GM21381 (cell line): ENCODE measurements around the gene PRKAG2.
"Not testable (repeated sequence)": the region's sequence is repeated elsewhere in the genome, so short reads cannot be mapped to it uniquely, and the experiment has no call there.

Experiments
- ATAC-seq: cut with Tn5 transposase; IDR thresholded peaks from one replicate; pipeline ENCODE4 v1.9.1; 2021; ENCODE audit warnings: mild to moderate bottlenecking, moderate library complexity; ENCODE audit not compliant: unreplicated experiment

Gene PRKAG2

DNA sequence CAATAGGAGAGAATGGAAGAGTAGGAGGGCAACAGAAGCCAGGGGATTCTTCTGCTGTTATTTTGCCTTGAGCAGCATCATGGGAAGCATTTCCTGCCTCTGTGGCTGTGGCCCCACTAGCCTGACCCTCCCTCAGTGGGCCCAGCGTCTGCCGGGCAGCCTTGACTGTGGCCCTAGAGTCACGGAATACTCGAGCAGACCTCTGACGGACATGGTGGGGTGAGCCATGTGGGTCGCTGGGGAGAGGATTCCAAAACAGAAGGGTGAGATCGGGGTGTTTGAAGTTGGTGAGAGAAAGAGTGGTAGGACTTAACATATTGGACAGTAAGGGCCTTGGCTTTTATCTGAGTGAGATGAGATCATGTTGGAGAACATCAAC is 8.3 kb upstream of the PRKAG2 start:
- ATAC-seq = no peak

DNA sequence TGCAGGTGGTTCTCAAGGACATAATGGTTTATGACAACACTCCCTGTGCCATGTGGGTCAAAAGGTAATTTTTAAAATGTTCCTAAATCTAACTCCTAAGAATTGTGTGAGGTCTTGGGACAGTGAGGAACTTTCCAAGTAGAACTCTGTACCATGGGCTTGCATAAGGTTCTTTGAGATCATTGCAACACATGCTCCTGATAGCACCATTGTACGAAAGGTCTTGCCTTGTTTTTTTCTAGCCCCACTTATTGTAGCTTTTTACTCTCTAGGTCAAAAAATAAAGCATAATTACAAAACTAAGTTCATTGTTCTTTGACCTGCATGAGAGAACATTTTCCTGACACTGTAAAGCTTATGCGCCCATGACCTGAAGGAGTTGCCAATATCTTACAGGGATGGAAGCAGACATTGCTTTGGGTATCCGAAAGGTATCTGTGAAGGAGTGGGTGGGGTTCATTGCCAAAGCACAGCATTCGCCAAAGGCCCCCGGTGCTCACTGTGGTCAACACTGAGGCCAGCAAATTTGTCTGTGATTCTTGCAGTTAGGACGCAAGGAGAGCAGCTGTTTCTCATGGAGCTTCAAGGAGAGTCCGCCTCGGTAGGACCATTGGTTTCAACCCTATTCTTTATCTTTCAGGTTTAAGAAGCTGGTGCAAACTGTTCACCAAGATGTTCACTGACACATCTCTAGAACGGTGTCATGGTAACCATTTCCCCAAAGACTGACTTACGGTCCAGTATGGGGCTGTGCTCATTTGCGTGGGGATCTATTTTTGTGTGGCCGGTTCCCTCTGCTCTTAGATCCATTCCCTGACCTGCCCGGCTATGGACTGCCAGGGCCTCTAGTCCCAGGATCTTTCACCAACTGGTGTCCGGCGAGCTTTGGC is 7.6 kb upstream of the PRKAG2 start:
- no peak for ATAC-seq

DNA sequence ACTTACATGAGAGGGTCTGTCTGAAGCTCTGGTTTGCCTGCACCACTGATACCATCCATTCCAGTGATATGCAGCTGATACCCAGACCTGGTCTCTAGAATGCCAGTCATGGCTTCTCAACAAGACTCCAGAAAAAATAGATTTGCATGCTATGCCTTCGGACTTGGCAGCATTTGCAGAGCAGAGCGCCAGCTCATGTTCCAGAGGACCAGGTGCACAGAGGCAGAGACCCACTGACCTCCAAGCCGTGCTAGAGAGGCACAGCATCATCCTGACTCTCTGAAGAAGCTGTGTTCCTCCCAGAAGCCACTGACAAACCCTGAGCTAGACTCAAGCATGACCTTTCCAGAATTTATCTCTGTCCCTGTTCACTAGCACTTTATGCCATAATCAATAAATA is 6.9 kb upstream of the PRKAG2 start:
- no peak for ATAC-seq

DNA sequence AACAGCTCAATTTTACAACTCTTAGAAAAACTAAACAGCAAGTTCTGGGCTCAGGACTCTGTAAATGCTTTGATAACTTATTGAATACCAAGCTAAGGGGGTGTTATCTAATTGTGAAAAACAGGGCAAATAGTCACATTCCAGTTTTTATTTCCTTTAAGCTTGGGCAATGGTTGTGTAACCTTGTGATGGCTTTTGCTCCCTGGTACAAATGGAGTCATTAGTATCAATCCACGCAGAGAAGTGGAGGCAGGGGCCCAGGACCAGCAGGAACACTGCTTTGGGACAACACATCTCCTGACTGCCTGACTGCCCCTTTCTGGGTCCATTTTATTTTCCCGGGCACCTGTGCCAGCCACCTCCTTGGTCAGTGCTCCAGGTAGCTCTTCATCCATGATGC is 5.8 kb upstream of the PRKAG2 start:
- no peak for ATAC-seq

DNA sequence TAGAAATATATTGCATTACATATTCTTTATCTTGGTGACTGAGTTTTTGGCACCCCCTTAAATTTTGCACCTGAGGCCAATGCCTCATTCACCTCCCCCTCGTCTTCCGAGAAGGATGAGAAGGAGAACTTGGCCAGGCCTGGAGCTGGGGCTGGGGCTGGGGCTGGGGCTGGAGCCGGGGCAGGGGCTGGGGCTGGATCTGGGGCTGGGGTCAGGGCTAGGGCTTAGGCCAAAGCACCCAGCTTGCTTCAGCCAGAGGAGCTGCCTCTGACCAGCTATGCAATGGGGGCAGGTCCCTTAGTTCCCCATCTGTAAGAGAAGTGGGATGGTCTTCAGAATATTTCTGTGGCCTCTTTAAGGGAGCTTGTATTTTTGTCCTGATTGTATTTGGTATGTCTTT is 3.8 kb upstream of the PRKAG2 start:
- ATAC-seq = no peak

DNA sequence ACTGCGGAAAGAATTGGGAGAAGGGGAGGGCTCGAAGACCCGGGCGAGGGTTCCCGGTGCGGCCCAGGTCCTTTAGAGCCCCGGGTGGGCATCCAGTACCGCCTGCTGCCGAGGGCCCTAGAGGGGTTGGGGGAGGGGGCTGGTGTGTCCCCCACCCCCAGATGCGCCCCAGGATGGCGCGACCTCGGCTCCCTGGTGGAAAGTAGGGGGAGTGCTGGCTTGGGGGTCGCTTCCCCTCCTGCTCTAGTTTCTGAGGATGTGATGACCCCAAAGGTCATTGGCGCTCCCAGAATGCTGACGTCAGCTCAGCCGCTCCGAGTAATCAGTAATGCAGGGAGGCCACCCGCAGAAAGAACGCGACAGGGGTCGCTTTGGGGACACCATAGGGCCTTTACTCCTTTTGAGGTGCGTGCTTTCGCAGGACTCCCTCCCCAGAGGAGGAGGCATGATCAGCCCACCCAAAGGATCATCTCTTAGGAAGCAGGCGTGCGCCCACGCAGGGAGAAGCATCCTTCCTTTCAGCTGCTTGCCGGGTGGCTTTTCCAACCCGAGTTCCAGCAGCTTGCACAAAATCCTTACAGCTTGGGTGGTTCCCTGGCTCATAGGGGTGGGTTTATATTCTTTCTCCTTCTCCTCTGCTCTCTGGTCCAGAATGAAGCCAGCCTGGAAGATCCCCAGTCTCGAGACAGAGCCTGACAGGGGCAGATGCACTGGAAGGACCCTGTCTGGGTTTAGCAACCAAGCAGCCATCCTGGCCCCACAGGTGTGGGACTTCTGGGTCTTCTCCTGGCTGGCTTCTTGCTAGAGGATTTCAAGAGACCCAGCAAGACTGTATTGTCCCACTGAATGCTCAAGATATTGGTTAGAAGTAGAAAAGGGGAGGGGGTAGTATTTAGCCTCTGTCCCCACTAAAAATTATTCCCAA is 1.3 kb upstream of the PRKAG2 start:
- no peak for ATAC-seq

DNA sequence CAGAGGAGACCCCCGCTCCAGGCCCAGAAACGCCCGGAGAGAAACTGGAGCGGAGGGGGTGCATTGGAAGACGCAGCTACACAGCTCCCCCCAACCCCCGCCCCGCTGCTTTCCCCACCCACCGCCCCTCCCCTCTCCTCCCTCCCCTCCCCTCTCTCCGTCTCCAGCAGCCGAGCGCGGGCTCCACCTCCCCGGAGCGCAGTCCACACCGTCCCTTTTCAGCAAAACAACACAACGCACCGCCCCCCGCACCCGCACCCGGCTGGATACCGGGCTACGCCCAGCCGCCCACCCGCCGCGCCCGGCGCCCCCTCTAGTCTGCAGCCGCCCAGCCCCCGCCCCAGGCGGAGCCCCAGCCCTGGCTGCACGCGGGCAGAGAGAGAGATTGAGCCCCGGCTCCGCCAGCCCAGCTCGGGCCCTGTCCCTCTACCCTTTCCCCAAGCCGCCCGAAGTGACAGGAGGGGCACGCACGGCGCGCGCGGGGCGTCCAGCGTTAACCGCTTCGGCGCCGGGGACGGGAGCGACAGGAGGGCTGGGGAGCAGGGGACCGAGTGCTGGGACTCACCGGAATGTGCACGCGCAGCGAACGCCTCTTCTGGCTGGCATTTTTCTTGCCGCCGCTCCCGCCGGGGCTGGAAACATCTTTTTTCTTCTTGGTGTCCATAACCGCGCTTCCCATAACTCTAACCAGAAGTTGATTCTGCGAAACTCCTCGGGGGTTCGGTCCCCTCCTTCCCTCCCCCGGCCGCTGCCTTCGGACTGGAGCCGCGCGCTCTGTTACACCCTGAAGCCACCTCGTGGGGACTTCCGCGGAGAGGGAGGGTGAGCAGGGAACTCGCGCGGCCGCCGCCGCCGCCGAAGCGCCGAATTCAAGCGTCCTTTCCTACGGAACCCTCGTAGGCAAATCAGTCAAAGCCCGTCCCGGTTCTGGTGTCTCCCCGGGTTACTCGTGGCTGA is 695 bp downstream of the PRKAG2 start:
- ATAC-seq = no peak

DNA sequence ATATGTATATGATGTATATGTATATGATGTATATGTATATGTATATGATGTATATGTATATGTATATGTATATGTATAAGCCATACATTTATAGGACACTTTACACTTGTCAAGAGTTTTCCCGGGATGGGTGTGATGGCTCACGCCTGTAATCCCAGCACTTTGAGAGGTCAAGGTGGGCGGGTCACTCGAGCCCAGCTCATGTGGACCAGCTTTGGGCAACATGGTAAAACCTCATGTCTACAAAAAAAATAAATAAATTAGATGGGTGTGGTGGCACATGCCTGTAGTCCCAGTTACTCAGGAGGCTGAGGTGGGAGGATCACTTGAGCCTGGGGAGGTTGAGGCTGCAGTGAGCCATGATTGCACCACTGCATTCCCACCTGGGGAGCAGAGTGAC is 2.4 kb downstream of the PRKAG2 start:
- not testable (repeated sequence) for ATAC-seq

DNA sequence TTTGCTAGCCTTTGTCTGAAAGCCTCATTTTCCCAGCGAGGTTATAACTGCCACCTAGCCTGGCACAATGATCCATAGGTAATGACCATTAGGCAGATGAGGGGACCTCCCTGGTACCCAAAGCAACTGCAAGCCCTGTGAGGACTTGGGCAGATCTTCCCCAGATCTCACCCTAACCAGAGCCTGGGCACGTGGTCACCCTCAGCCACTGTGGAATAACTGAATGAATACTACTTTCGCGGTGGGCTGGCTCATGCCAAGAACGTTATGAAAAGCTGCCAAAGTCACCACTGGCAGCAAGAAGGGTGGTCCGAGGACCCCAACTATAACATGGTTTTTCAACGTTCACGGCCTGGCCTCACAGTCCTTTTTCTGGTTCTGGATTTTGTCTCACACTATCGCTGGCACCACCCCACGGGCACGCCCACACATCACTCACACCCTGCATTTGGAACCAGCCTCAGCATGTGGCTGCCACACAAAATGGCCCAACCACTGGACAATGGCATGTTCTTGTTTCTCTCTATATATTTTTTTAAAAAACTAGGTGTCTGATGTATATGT is 3.4 kb downstream of the PRKAG2 start:
- ATAC-seq = no peak

DNA sequence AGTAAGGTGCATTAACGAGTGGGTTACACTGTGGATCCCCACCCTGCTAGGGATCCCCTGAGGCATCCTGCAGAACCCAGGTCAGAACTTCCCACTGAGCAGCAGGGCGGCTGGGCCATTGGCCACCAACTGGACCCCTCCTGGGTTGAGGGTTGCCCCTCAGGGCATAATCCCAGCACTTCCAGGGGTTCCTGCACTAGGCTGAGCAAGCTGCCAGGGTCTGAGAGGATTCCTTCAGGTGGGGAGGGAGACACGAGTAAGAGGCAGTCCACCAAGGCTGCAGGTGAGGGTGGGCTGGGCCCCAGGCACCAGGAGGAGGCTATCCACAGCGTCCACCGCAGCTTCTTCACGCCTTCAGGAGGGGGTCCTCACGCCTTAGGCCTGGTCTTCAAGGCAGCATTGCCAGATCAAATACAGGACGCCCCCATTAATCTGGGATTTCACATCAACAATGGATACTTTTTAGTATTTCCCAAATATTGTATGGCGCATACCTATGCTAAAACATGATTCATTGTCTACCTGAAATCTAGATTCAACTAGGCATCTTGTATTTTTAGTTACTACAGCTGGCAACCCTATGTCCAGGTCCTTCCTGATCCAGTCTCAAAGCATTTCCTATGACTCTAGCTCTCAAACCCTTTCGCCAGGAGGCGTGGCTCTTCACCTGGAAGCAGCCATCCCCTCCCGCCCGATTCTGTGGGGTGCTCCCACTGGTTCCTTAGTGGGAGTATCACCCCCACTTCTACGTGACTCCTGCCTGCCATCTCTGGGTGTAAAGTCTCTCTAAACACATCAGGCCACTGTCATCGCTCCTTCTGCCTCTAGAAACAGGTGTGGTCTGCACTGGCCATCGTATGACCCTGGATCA is 4.1 kb downstream of the PRKAG2 start:
- no peak for ATAC-seq

DNA sequence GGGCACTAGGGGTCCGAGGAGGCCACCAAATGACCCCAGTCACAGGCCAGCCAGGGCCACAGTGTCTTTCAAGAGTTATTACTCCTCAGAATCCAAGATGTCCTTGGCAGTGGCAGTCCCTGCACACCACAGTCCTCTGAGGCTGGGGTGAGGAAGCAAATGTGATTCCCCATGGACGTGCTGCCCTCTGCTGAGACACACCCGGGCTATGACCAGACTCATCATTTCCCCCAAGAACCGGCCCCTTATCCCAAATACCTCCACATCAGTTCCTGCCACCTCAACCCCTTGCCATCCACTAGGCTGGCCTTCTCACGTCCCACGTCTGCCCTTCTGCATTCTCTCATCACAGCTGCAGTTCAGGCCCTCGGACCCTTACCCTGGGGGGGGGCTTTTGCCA is 5.0 kb downstream of the PRKAG2 start:
- ATAC-seq = no peak

DNA sequence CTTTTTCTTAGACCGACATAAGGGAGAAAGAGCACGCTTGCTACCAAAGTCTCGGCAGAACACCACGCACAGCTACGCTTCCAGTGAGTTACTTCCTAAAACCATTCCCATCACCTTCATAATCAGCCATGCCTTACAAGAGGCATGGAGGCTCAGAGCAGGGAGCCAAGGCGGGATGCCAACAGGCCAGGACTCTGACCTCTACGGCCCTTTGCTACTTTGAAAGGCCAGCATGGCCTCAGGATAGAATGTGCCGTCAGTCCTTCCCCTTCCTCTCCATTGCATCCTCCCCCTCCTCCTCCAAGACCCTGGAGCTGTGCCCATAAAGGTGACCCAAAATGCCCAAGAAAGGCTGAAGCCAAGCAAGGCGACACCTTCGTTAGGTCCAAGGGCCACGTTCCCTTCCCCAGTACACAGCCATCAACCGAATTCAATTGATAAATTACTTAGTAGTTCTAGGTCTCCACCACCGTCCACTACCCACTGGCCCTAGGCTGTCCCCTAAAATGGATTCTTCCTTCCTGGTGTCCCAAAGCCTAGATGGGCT is 5.7 kb downstream of the PRKAG2 start:
- ATAC-seq = no peak

DNA sequence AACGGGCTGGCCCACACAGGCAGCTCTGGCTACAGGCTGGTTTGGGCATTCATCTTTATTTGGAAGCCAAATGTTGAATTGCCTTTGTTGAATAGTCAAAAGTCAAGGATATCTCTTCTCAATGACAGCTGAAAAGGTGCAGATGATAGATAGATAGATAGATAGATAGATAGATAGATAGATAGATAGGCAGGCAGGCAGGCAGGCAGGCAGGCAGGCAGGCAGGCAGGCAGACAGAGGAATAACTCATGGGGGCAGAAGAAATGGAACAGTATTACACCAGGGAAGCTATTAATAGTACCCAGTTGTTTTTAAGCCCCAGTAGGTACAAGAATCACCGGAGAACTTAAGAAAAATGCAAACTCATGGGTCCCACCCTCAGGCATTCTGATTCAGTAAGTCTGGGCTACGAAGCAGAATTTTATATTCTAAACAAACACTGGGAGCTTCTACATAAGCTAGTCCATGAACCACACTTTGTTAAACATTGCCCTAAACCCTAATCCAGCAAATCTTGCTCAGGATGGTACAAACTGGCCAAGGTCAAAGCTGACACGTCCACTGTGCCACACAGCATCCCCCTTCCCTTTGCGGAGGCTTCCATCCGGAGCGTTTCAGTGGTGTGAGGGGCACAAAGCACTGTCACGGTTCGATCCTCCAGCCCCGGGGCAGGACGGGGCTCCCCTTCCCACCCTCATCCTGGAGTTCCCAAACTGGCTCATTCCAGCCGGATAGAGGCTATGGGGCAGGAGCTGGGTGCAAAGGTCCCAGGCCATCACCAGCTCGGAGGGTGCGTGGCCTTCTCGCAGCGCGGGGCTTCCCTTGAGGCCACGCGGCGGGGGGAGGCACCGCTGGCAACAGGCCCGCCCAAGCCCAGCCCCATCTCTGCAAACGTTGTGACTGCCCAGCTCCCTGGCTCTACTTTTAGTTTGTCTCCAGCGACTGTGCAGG is 6.7 kb downstream of the PRKAG2 start:
- ATAC-seq = no peak

DNA sequence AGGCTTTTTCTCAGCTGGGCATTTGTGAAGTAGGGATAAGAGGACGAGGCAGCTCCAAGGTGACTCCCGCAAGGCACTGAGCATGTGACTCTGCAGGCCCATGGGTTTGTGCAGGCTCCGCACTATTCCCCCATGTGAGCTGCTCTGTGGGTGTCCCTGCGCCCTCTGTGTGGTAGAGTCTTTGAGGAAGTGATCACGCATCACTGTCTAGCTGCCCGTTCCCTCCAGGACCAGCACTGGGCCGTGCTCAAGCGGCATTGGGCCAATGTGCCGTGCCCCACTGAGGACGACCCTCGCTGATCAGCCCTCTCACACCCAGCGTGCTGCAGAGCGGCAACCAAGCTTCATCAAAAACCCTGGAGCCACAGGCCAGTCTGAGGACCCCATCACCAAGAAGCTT is 7.5 kb downstream of the PRKAG2 start:
- no peak for ATAC-seq

DNA sequence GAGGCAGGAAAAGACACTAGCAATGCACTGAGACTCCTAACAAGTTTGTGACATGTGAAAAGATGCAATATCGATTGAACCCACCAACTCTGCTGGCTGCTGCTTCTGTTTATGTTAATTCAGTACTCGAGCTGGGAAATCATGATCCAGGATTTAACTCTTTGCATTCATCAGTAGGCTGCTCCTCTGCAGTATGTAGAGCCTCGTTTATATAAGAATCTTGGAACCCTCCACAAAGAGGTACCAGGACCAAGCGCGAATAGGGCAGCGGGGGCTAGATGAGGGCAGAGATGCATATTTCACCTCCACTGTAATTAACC is 7.8 kb downstream of the PRKAG2 start:
- ATAC-seq = no peak

DNA sequence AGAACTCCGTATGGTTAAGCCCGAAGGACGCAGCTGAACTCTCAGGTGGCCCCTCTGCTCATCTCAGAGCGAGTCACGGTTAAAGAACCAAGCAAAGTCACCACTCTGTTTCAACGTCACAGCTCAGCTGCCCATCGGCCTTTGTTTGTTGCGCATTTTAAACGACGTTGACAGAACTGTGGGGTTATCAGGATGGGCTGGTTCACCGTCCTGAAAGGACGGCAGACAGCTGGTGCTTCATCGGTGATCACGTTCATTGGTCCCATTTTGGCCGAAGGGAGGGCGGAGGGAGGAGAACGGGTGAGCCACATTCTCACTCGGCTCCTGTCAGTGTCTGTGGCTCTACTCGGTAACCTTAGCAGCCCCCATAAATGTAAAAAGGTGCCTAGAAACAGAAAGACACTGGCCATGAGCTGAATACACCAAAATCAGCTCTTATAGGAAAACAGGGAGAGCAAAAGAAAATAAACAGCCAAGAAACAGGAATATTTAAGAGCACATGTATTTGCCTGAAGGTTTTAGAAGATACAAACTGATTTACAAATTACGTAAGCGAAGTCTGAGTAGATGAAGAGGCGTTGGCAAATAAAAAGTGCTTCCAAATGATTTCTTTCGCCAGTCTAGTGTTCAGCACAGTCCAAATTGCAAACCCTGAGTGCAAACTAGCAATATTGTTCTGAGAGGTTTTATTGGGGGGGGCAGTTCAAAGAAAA is 8.4 kb downstream of the PRKAG2 start:
- ATAC-seq = no peak

DNA sequence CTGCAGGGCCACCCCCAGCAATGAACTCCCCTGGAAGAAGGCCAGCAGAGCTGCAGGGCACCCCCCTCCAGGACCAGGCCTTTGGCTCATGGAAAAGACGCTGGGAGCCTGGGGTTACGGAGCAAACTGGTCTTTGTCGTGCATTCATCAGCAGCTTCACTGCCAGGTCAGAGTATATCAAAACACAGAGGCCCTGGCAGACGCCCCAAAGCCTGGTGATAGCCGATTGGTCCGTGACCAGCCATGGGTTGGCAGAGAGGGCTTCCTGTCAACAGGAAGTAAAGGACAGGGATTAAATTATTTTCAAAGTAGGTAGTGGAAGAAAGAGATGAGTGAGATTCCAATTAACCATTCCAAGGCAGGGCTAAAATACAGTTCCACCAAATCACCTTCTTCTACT is 9.0 kb downstream of the PRKAG2 start:
- ATAC-seq = no peak
